ENCODE measurements around the gene TGFA. TPM values are rescaled to one million over a fixed set of nuclear protein-coding genes. Genes with fewer than 3 reads are reported as not detected.

The TGFA gene
- total and polyA plus RNA-seq, 10 of the 15 experiments (the other 5 are each of a cell fraction or from before 2014, with no cell fraction given): 0.03 to 0.23 TPM; not detected in 8

DNA sequence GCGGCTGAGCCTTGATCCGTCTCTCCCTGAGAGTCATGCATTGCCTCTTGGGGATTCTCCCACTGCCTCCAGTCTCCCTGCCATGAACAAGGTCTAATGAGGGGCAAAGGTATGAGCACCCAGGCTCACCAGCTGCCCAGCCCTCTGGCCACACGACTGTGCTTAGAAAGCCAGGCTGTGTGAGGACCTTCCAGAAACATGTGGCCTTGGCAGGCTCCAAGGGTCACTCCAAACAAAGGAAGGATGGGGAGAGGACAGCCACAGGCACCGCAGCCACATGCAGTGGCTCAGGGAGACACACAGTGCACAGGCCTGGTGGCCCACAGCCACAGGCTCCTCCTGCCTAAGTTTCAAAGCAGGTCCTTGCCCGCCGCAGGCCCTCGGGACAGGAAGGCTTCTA, 35.8 kb downstream of the TGFA start:
- H3K36me3 ChIP-seq (ENCODE audit: control insufficient read depth in 2 of 2, insufficient read depth in 2 of 2, low read length in 1 of 2): no peaks in the 10 kb centered on the region
- H3K9me3 ChIP-seq (replicated peaks; ENCODE audit: control insufficient read depth, insufficient read depth, low read length): no peaks in the 10 kb centered on the region
- peaks cover 11% of the 10 kb centered on the region for H3K4me1 ChIP-seq (ENCODE audit: control insufficient read depth, insufficient read depth, low read length)
- DNase-seq (ENCODE audit: low read depth, low spot score) (no peak), ATAC-seq (no peak), FAIRE-seq (no peak)
- H3K4me2 ChIP-seq (ENCODE audit: control insufficient read depth, insufficient read depth): no peak overlapping the region
- H3K79me2 ChIP-seq (ENCODE audit: control insufficient read depth, insufficient read depth, low read length): no peaks in the 10 kb centered on the region
- H3K4me3 ChIP-seq: no peak overlapping the region
- WGBS (ENCODE audit: insufficient coverage, insufficient replicate concordance, low lambda C conversion rate, missing lambda C conversion rate): 75% methylated on average over 7 of the region's 7 CpGs
- SMC1A ChIA-PET (ENCODE audit: uncharacterized antibody, unreplicated experiment): no interaction called here
- BruUV-seq (replicated peaks): no TSS peak
- TF ChIP-seq CHD1 (IDR thresholded peaks at IDR 0.05; ENCODE audit: low read depth, low read length) (no peak), NBN (IDR thresholded peaks at IDR 0.05) (no peak), NFYA (IDR thresholded peaks at IDR 0.05; ENCODE audit: borderline replicate concordance, low read depth, low read length) (no peak), TAF1 (IDR thresholded peaks at IDR 0.05; ENCODE audit: borderline replicate concordance, low read depth, low read length) (no peak), ZNF274 (IDR thresholded peaks at IDR 0.05; ENCODE audit: insufficient read depth, insufficient read length) (no peak), BRCA1 (IDR thresholded peaks at IDR 0.05; ENCODE audit: low read depth, low read length) (no peak), NRF1 (conservative IDR thresholded peaks at IDR 0.05; ENCODE audit: low read depth, low read length) (no peak), RUNX3 (IDR thresholded peaks at IDR 0.05; ENCODE audit: low read length) (no peak), GATAD2B (conservative IDR thresholded peaks at IDR 0.05; ENCODE audit: low read depth) (no peak), CREM (IDR thresholded peaks at IDR 0.05; ENCODE audit: low read depth) (no peak)
- TF ChIP-seq, protein P1, sequence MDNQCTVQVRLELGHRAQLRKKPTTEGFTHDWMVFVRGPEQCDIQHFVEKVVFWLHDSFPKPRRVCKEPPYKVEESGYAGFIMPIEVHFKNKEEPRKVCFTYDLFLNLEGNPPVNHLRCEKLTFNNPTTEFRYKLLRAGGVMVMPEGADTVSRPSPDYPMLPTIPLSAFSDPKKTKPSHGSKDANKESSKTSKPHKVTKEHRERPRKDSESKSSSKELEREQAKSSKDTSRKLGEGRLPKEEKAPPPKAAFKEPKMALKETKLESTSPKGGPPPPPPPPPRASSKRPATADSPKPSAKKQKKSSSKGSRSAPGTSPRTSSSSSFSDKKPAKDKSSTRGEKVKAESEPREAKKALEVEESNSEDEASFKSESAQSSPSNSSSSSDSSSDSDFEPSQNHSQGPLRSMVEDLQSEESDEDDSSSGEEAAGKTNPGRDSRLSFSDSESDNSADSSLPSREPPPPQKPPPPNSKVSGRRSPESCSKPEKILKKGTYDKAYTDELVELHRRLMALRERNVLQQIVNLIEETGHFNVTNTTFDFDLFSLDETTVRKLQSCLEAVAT (IDR thresholded peaks at IDR 0.05): no peak
- TF ChIP-seq, protein P2, sequence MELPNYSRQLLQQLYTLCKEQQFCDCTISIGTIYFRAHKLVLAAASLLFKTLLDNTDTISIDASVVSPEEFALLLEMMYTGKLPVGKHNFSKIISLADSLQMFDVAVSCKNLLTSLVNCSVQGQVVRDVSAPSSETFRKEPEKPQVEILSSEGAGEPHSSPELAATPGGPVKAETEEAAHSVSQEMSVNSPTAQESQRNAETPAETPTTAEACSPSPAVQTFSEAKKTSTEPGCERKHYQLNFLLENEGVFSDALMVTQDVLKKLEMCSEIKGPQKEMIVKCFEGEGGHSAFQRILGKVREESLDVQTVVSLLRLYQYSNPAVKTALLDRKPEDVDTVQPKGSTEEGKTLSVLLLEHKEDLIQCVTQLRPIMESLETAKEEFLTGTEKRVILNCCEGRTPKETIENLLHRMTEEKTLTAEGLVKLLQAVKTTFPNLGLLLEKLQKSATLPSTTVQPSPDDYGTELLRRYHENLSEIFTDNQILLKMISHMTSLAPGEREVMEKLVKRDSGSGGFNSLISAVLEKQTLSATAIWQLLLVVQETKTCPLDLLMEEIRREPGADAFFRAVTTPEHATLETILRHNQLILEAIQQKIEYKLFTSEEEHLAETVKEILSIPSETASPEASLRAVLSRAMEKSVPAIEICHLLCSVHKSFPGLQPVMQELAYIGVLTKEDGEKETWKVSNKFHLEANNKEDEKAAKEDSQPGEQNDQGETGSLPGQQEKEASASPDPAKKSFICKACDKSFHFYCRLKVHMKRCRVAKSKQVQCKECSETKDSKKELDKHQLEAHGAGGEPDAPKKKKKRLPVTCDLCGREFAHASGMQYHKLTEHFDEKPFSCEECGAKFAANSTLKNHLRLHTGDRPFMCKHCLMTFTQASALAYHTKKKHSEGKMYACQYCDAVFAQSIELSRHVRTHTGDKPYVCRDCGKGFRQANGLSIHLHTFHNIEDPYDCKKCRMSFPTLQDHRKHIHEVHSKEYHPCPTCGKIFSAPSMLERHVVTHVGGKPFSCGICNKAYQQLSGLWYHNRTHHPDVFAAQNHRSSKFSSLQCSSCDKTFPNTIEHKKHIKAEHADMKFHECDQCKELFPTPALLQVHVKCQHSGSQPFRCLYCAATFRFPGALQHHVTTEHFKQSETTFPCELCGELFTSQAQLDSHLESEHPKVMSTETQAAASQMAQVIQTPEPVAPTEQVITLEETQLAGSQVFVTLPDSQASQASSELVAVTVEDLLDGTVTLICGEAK (IDR thresholded peaks at IDR 0.05; ENCODE audit: borderline replicate concordance): no peak
- in situ Hi-C loops (cut with MboI): no loop called here
- 0 out of 2 replicates have a peak, but pooled peaks cover 3% of the 10 kb centered on the region for H4K20me1 ChIP-seq (ENCODE audit: control insufficient read depth, insufficient read depth)
- H3K27ac ChIP-seq (ENCODE audit: control insufficient read depth, insufficient read depth): no peak overlapping the region
- CTCF ChIA-PET: no interaction called here
- POLR2A ChIA-PET: no interaction called here
- no peaks in the 10 kb centered on the region; a peak in 1 of 4 replicates for H3K27me3 ChIP-seq (replicated peaks in 1 of 2; ENCODE audit: control insufficient read depth in 2 of 2, insufficient read depth in 2 of 2, low read length in 1 of 2)
- H3K9ac ChIP-seq (ENCODE audit: control insufficient read depth, insufficient read depth, low read length): no peak overlapping the region
- RAD21 ChIA-PET (ENCODE audit: unreplicated experiment): no interaction called here
- no peak overlapping the region for H2AFZ ChIP-seq (ENCODE audit: control insufficient read depth, low read depth, low read length)
- intact Hi-C loops (cut with micrococcal nuclease; ENCODE audit: unreplicated experiment): no loop called here
